ENCODE data around the gene ELL2. TPM values are rescaled to one million over a fixed set of nuclear protein-coding genes. Genes with fewer than 3 reads are reported as not detected.
A peak's percentile ranks its signal among the peaks of the same experiment; 100 is the strongest.

The ELL2 gene
- total RNA-seq (10 to 100 TPM; 46.9 to 62.7 TPM), polyA plus RNA-seq (ENCODE audit: insufficient read length in 6 of 6) (10 to 100 TPM; 15.3 to 26.3 (median 22.5) TPM)
- long read RNA-seq, donor 1, partial matches to known transcripts: 17 of 18 reads
- long read RNA-seq, donor 1, other reads (novel, unspliced or antisense): 0 of 18 reads
- long read RNA-seq, donor 2, full-length matches to known transcripts: 3 of 3 reads
- long read RNA-seq, donor 2, partial matches to known transcripts: 0 of 3 reads
- long read RNA-seq, donor 2, other reads (novel, unspliced or antisense): 0 of 3 reads
- long read RNA-seq, donor 3, full-length matches to known transcripts: 2 of 2 reads
- long read RNA-seq, donor 3, partial matches to known transcripts: 0 of 2 reads
- long read RNA-seq, donor 3, other reads (novel, unspliced or antisense): 0 of 2 reads
- long read RNA-seq, donor 4, partial matches to known transcripts: 0 of 2 reads
- long read RNA-seq, donor 4, other reads (novel, unspliced or antisense): 1 of 2 reads
- long read RNA-seq, donor 5, full-length matches to known transcripts: 1 of 7 reads
- long read RNA-seq, donor 5, partial matches to known transcripts: 6 of 7 reads
- long read RNA-seq, donor 5, other reads (novel, unspliced or antisense): 0 of 7 reads
- long read RNA-seq, donor 6, full-length matches to known transcripts: 1 of 1 reads
- long read RNA-seq, donor 6, partial matches to known transcripts: 0 of 1 reads
- long read RNA-seq, donor 6, other reads (novel, unspliced or antisense): 0 of 1 reads
- long read RNA-seq, donor 7, partial matches to known transcripts: 0 of 2 reads
- long read RNA-seq, donor 7, other reads (novel, unspliced or antisense): 0 of 2 reads
- long read RNA-seq, donor 8, partial matches to known transcripts: 10 of 10 reads
- long read RNA-seq, donor 8, other reads (novel, unspliced or antisense): 0 of 10 reads
- long read RNA-seq, donor 9: 0 reads
- long read RNA-seq, donor 10, partial matches to known transcripts: 0 of 1 reads
- long read RNA-seq, donor 10, other reads (novel, unspliced or antisense): 1 of 1 reads
- long read RNA-seq, donor 11: 0 reads
- long read RNA-seq, donor 12, full-length matches to known transcripts: 3 of 9 reads
- long read RNA-seq, donor 12, partial matches to known transcripts: 6 of 9 reads
- long read RNA-seq, donor 12, other reads (novel, unspliced or antisense): 0 of 9 reads

DNA sequence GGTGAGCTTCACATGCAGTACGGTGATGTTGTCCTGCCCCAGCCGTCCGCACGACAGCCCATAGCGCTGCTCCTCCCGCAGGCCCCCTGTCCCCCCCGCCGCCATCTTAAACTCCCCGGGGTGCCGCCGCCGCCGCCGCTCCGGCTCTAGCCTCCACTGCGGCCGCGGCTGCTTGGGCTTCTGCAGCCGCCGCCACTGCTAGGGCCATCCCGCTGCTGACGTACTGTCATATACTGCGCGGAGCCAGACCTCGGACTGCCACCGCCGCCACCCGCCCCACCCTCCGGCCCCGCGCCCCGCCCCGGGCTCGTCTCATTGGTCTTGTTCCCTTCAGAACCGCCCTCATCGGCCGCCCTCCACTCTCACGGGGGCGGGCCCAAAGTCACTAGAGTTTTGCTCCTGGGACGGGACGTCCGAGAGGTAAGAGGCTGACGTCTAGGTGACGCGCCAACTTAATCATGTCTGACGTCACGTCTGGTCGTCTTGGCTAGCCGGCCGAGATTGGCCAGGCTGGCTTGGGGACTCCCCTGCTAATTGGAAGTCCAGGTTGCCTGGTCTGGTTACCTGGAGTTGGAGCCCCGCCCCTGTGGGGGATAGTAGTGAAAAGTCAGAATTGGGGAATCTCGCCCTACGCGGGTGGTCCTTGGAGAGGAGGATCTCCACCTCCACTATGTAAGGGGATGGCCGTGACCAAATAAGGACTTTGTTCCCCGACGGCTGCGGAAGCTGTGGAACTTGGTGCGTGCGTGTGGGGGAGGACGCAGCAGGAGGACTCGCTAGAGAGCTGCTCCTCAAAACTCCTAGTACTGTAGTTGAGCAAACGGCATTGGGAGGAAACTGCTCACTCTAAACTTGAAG, at the start of gene ELL2:
ELL2 (minus strand) TSS at position 235 of the 858 bp plus-strand sequence; CDS start at position 105, 130 bp downstream.
- Histone ChIP-seq H3K27me3 (no peaks in the 10 kb centered on the region), H3K9me3 (no peaks in the 10 kb centered on the region), H3K4me3 (peak within 1 kb of the TSS; percentile 79 to 89), H3K4me1 (peaks cover 18 to 35% of the 10 kb centered on the region in 2 donors), H3K27ac (peak within 1 kb of the TSS; percentile 99 to 100), H3K36me3 (no peaks in the 10 kb centered on the region)
- TF ChIP-seq, protein P1, sequence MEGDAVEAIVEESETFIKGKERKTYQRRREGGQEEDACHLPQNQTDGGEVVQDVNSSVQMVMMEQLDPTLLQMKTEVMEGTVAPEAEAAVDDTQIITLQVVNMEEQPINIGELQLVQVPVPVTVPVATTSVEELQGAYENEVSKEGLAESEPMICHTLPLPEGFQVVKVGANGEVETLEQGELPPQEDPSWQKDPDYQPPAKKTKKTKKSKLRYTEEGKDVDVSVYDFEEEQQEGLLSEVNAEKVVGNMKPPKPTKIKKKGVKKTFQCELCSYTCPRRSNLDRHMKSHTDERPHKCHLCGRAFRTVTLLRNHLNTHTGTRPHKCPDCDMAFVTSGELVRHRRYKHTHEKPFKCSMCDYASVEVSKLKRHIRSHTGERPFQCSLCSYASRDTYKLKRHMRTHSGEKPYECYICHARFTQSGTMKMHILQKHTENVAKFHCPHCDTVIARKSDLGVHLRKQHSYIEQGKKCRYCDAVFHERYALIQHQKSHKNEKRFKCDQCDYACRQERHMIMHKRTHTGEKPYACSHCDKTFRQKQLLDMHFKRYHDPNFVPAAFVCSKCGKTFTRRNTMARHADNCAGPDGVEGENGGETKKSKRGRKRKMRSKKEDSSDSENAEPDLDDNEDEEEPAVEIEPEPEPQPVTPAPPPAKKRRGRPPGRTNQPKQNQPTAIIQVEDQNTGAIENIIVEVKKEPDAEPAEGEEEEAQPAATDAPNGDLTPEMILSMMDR (IDR thresholded peaks at IDR 0.05): no peak
- intact Hi-C loops (cut with DNase I): loop anchor here in 1 of 2 donors (5.0 kb wide), 1 partner anchor 100 kb away; no protein-coding TSS in a partner anchor
- DNase-seq: peak; percentile 84 to 99 (median 98)
- peak; percentile 89 for ATAC-seq

DNA sequence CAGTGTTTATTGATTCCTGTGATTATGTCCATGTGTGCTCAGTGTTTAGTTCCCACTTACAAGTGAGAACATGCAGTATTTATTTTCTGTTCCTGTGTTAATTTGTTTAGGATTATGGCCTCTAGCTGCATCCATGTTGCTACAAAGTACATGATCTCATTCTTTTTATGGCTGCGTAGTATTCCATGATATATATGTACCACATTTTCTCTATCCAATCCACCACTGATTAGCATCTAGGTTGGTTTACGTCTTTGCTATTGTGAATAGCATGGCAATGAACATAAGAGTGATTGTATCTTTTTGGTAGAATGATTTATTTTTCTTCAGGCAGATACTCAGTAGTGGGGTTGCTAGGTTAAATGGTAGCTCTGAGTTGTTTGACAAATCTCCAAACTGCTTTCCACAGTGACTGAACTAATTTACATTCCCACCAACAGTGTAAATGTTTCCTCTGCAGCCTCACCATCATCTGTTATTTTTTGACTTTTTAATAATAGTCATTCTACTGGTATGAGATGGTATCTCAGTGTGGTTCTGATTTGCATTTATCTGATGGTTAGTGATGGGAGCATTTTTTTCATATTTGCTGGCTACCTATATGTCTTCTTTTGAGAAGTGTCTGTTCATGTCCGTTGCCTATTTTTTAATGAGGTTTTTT, 47.5 kb upstream of the ELL2 start:
- ATAC-seq (no peak), DNase-seq (no peak)
- TF ChIP-seq, protein P1 (IDR thresholded peaks at IDR 0.05): no peak
- intact Hi-C loops (cut with DNase I): no loop called here
- Histone ChIP-seq H3K4me1 (no peaks in the 10 kb centered on the region), H3K9me3 (no peaks in the 10 kb centered on the region), H3K27ac (no peak overlapping the region), H3K4me3 (no peak overlapping the region), H3K27me3 (no peaks in the 10 kb centered on the region), H3K36me3 (no peaks in the 10 kb centered on the region)

DNA sequence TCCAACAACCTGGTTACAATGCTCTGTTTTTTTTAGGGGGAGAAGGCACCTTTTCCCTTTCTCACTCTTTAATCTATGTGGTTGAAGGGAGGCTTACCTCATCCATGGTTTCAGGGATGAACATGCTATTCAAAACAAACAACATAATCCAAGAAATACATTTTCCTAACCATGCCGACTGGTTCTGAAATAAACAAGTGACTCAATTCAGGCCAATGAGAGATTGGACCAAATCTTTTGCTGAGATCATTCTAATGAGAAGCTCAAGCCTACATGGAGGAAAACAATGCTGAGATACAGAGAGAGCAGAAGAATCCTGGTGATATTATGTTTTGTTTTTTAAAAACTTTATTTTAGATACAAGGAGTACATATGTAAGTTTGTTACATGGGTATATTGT, 46.8 kb upstream of the ELL2 start:
- H3K4me3 ChIP-seq: no peak overlapping the region
- H3K4me1 ChIP-seq: no peaks in the 10 kb centered on the region
- intact Hi-C loops (cut with DNase I): no loop called here
- H3K9me3 ChIP-seq: no peaks in the 10 kb centered on the region
- no peak for DNase-seq
- H3K36me3 ChIP-seq: no peaks in the 10 kb centered on the region
- H3K27me3 ChIP-seq: no peaks in the 10 kb centered on the region
- TF ChIP-seq, protein P1 (IDR thresholded peaks at IDR 0.05): no peak
- no peak overlapping the region for H3K27ac ChIP-seq
- ATAC-seq: no peak

DNA sequence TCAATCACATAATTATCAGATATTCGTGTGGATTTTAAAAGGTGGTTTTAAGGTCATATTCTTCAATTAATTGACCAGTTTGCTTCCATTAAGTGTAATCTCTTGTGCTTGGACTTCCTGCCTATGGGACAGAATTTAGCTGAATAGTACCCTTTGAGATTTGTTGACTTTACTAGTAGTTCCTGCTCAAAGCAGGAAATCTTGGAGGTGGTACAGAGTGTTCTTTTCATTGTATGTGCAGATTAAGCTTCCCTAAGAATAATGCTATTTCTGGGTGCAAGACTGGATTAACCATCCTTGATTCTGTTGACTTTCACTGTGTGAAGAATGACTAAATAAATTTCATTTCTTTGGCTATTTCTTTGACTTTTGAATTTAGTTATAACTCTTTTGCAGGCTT, 45.4 kb upstream of the ELL2 start:
- no peaks in the 10 kb centered on the region for H3K9me3 ChIP-seq
- H3K4me3 ChIP-seq: no peak overlapping the region
- DNase-seq: no peak
- H3K36me3 ChIP-seq: no peaks in the 10 kb centered on the region
- TF ChIP-seq, protein P1 (IDR thresholded peaks at IDR 0.05): no peak
- no peak for ATAC-seq
- H3K27me3 ChIP-seq: no peaks in the 10 kb centered on the region
- no peak overlapping the region for H3K27ac ChIP-seq
- no peaks in the 10 kb centered on the region for H3K4me1 ChIP-seq
- intact Hi-C loops (cut with DNase I): no loop called here
